ENCODE measurements around the gene BUD13. TPM values are rescaled to one million over a fixed set of nuclear protein-coding genes. Genes with fewer than 3 reads are reported as not detected.

Gene BUD13
- total RNA-seq, 4 donors from 2014 or later = 9.7 to 18.8 (median 12.0) TPM

DNA sequence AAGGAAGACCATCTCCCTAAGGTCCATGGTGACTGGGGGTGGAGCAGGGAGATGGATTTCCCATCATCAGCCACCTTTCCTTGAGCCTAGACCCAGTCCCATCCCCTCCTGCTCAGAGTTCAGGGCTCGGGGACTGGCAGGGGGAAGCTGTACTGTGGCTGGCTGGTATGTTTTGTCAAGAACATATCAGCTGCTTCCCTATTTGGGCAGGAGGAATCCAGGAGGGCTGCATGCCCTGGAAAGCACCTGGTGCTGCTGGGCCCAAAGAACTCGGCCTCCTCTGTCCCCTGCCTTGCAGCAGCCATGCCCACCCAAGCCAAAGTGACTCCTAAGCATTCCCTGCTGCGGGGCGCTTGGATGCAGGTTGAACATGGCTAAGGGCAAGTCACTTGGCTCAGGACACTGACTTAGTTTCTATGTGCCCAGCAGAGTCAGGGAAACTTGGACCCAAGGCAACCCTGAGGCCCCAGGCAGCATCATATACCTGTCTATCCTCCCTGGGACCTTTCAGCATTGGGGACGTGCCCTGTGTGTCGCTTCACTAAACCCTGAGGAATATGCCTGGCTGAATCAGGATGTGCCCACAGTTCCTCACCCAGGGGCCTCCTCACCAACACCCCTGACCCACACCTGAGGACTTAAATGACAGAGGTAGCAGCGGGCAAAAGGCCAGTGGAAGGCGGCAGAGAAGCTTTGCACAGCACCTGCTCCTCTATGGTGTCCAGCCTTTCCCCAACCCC lies 43.1 kb downstream of the BUD13 start:
- ATAC-seq (ENCODE audit: low FRiP score) (no peak), DNase-seq (ENCODE audit: low spot score) (no peak)
- TF ChIP-seq, protein P1, sequence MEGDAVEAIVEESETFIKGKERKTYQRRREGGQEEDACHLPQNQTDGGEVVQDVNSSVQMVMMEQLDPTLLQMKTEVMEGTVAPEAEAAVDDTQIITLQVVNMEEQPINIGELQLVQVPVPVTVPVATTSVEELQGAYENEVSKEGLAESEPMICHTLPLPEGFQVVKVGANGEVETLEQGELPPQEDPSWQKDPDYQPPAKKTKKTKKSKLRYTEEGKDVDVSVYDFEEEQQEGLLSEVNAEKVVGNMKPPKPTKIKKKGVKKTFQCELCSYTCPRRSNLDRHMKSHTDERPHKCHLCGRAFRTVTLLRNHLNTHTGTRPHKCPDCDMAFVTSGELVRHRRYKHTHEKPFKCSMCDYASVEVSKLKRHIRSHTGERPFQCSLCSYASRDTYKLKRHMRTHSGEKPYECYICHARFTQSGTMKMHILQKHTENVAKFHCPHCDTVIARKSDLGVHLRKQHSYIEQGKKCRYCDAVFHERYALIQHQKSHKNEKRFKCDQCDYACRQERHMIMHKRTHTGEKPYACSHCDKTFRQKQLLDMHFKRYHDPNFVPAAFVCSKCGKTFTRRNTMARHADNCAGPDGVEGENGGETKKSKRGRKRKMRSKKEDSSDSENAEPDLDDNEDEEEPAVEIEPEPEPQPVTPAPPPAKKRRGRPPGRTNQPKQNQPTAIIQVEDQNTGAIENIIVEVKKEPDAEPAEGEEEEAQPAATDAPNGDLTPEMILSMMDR (IDR thresholded peaks at IDR 0.05) = no peak

DNA sequence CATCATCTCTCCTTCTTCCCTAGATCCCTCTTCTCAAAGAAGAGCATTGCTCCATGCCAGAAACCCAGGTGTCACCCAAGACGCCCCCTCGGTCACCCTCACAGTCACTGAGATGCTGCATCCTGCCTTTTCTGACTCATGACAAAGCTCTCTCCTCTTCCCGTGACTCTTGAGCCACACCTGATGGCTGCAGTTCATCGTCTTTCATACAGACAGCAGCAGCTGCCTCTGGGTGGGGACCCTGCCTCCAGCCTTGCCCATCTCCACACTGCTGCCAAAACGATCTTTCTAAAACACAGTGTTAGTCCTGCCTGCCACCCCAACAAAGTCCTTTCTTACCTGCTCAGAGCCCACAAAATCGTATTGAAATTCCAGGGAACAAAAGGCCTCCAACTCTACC lies 44.8 kb downstream of the BUD13 start:
- ATAC-seq (ENCODE audit: low FRiP score) (no peak), DNase-seq (ENCODE audit: low spot score) (no peak)
- TF ChIP-seq, protein P1 (IDR thresholded peaks at IDR 0.05) = no peak

DNA sequence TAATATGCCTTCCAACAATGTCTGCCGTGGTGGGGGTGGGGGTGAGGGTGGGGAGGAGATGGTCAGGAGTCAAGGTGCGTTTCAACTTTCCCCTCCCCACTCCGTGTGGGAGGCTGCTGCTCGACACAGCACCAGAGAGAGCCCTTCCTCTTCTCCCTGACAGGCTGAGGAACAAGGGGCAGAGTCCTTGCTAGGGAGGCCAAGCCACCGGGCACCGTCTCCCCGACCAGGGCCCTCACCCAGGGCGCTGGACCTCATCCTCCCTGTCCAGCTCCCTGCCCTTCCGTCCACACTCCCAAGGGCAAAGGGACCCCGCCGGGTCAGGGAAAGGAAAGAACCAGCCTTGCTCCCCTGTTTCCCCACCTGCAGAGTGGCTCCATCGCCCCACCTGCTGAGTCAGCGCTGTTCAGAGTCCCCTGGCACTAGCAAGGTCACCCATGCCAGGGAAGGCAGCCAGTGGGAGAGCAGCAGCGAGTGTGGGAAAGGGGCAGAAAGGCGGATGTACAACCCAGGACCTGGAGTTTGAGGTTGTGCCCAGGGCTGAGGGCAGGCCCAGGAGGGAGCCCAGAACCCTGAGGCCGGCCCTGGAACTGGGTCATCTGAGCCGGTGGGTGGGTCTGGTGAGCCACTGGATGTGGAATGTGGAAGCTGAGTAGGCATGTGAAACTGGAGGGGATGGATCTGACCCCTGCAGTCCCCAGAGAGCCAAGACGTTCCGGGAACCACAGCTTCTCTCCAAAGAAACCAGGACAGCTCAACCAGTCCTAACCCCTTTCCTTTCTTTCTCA lies 47.2 kb downstream of the BUD13 start:
- no peak for DNase-seq (ENCODE audit: low spot score)

DNA sequence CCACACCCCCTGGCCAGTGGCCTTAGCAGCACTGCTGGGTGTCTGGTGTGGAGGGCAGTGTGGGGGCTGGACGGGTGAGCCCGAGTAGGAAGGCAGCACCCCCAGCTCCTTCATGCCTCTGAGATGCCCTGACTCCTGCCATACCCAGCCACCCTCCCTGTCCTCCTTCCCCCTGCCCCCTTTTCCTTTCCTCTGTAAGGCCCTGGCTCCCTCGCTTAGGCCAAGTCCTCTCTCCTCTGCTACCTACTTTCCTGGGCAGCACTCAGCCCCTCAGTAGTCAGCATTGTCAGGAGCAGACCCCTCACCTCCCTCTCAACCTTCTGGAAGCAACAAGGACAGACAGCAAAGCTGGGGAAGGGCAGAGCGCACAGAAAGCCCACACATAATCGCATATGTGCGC lies 48.0 kb downstream of the BUD13 start:
- ATAC-seq (ENCODE audit: low FRiP score) (no peak), DNase-seq (ENCODE audit: low spot score) (no peak)
- TF ChIP-seq, protein P1 (IDR thresholded peaks at IDR 0.05) = no peak

More for the DNA sequence above, 47.2 kb downstream of the BUD13 start:
- TF ChIP-seq, protein P1 (IDR thresholded peaks at IDR 0.05) = no peak
- ATAC-seq (ENCODE audit: low FRiP score) = peak; percentile 42

DNA sequence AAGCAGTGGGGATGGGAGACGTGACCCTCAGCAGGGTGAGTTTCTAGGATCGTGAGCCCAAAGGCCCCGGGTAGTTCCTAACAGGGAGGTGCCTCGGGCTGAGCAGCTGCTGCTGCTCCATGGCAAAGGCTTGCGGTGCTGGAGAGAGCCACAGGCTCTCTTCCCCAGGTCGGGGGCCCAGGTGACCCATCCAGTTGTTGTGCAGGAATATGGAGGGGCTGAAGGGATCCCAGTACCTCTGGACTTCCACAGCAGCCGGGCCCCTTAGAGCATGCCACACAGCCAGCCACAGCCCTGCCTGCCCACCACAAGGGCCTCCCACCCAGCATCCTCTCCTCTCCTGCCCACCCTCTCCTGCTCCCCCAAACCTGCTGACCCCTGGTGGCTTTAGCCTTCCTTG lies 49.3 kb downstream of the BUD13 start:
- TF ChIP-seq, protein P1 (IDR thresholded peaks at IDR 0.05) = no peak
- DNase-seq (ENCODE audit: low spot score) = no peak
- ATAC-seq (ENCODE audit: low FRiP score) = no peak

DNA sequence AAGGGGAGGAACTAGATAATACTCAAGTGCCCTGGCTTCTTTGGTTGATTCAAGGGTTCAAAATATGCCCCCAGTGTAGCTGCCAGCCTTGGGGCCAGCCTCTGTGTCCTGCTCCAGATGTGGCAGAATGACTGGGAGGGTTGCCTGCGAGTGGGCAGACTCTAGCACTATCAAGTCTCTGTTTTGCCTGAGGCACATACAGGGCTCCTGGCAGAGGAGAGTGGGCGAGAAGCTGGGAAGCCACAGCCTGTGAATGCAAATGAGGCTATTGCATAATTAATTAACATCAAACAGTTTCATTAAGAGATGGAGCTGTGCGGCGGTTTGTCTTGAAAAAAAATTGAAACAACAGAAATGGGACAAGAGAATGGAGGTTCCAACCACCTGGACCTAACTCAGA lies 50.8 kb downstream of the BUD13 start:
- no peak for ATAC-seq (ENCODE audit: low FRiP score)
- TF ChIP-seq, protein P1 (IDR thresholded peaks at IDR 0.05) = no peak
- DNase-seq (ENCODE audit: low spot score) = no peak
